NCI-H2029 treated with DMSO at 0.1 percent for 48 hours (cell line): Measurements from ENCODE around the gene TMEM18.

Source experiments
- DNase-seq: peaks from one replicate; lab custom pipeline; 2025; lab: John Stamatoyannopoulos, UW

The TMEM18 gene

DNA sequence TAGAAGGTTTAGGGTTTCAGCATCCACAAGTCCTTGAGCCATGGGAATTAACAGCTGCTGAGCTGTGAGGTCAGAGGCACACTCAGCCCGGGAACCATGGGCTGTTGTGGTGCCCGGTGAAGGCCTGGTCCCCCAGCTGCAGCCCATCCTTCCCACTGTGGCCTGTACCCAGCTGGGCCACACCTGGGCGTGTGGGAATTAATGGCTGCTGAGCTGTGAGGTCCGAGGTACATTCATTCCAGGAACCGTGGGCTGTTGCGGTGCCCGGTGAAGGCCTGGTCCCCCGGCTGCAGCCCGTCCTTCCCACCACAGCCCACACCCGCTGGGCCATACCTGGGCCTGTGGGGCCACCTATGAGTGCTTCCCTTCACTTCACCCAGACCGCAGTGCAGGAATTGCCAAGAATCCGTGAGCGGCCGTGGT lies 25.2 kb downstream of the TMEM18 start:
- DNase-seq, result no peak

DNA sequence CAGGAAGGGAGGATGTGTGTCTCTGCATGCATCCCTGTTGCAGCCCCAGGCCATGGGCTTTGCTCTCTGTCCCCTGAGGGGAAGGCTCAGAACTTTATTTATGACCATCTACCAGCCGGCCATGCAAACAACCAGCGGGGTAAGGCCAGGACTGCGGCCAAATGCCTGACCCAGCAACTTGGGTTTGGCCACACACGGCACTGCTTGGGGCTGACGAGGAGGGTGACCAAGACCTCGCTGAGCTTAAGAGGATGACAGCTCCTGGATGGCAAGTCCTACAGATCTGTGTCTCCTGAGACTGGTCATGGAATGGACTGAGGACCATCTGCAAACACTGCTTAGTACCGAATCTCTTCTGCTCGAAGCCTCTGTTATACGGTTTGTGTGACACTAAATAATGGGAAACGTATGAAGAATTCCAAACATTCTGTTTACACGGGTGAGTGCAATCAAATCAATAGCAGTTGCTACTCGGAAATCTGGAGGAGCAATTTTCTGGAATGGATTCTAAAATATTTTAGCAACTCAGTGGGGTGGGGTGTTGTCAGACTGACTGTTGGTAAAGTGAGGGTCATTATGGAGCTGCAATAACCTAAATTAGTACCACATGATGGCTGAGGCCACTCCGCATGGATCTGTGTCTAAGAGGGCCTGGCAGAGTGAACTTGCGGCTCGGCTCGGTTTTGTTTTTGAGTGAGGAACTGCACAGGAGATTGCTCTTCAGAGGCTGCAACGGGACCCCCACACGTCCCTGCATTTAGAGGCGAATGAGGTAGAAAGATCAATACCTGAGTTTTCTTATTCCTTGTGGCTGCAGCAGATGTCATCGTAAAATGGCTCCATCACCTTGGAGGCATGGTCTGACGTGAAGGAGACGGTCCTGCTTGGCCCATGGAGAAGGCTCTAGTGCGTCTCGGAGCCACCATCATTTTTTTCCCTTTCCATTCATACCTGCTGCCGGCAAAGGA lies 26.6 kb downstream of the TMEM18 start:
- DNase-seq, result no peak

DNA sequence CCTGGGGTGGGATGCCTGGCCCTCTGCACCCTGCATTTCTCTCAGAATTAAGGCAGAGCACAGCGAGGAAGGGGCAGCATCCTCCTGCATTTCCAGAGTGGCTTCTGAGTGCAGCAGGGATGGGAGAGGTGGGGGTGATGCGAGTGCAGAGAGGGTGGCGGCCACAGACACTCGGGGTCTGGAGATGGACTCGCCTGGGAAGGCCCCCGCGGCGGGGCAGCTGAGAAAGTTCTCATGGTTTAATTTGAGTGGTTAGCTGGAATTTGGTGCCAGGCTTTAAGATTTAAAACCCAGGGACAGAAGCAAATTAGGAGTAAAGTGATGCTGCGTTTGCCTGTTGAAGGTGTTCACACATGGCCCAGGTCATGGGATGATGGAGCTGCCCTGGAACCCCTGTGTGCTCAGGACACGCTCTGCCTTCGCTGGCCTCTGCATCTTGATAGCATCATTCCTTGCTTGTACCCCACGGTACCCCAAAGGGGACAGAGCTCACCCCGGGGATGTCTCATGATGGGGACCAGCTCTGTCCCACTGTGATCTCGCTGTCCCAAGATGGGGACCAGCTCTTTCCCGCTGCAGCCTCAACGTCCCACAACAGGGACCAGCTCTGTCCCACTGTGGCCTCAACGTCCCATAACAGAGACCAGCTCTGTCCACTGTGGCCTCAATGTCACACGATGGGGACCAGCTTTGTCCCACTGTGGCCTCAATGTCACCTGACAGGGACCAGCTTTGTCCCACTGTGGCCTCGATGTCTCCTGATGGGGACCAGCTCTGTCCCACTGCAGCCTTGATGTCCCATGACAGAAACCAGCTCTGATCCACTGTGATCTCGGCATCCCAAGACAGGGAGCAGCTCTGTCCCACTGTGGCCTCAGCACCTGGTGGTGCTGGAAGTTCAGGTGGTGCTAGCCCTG lies 27.5 kb downstream of the TMEM18 start:
- no peak for DNase-seq

GRCh38 chr2:648476-649424 lies 28.5 kb downstream of the TMEM18 start:
- DNase-seq, result no peak

DNA sequence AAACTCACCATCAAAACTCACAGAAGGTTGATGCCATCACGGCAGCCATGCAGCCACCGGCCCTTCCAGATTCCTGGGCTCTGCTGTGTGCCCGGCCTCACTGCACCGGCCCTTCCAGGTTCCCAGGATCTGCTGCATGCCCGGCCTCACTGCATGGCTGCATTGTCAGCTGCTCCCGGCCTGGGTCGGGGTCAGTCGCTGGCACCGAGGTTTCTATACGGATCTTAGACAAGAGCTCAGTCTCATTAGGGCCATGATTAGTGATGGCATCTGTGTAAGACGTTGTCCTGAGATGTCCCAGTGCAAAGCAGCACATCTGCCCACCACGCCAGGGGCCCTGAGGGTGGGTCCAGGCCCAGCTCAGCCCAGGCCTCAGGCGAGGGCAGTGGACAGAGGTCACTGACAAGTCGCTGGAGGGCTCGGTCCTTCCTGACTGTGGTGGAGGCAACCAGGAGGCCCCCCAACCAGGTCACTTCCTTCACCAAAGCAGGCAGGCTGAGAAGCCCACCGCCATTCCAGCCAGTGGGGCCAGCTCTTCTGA lies 29.4 kb downstream of the TMEM18 start:
- no peak for DNase-seq

DNA sequence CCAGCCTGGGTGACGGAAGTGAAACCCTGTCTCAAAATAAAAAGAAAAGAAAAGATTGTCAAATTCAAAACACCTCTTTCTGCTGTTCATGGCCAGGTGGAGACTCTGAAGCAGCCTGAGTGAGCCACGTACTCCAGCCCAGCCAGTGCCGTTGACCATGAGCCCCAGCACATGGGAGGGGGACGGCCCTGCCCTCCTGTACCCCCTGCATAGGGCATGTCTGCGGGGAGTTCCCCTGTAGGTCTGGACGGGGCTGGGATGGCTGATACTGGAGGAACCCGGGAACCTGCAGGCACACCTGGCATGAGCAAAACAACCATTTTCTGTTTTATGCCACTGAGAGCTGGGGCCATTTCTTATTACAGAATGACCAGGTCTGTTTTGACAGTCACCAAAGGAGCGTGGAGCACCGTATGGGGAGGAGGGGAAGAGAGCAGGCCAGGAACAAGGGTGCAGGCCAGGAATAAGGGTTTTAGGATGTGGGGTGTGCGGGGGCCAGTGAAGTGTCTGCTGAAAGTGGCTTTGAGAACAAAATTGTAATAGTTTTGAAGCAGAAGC lies 30.1 kb downstream of the TMEM18 start:
- no peak for DNase-seq

DNA sequence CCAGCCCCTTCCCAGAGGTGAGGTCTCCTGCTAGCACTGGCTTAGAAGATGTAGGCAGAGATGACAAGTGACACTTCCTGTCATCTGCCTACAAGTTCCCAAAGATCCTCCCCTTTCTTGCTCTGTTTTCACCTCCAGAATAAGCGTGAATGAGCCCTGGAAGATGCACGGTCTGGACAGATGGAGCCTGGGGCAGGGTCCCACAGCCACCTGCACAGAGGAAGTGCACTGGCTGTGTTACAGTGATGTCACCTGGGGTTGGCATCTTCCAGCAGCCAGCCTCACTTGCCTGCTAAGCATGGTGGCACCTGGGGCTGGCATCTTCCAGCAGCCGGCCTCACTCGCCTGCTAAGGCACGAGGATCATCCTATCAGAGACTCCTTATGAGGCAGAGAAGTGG lies 32.3 kb downstream of the TMEM18 start:
- no peak for DNase-seq

GRCh38 chr2:643761-644160 lies 33.4 kb downstream of the TMEM18 start:
- no peak for DNase-seq

- DNase-seq, result no peak
Observed at GRCh38 chr2:643334-643733, 33.9 kb downstream of the TMEM18 start.

- DNase-seq, result no peak
Observed at GRCh38 chr2:641872-642815, 35.1 kb downstream of the TMEM18 start.

DNA sequence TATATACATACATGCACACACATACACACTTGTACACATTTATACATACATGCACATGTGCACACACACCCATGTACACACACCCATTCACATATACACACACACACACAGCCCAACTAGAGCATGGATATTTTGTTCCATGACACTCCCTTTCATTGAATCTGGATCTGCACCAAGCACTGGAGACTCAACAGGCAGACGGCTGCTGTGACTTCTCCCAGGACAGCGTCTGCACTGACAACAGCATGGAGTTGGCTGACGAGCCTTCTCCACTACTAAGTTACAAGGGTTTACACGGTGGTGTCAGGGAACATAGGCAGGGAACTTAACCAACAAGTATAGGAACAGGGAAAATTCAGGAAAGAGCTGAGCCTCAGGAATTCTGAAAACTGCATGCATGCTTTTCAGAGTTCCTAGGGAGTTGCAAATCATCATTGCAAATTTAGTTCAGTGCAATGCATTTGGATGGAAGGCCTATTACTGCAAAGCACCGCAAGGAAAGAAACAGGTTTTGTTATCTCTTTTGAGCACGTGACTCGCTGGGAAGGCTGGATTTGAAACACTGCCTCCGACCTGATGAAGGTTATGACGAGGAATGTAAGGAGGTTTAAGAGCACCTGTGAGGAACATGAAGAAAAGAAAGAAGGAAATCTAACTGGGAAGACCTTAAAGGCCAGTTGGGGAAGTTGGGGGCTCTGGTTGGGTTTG lies 35.9 kb downstream of the TMEM18 start:
- DNase-seq, result no peak

DNA sequence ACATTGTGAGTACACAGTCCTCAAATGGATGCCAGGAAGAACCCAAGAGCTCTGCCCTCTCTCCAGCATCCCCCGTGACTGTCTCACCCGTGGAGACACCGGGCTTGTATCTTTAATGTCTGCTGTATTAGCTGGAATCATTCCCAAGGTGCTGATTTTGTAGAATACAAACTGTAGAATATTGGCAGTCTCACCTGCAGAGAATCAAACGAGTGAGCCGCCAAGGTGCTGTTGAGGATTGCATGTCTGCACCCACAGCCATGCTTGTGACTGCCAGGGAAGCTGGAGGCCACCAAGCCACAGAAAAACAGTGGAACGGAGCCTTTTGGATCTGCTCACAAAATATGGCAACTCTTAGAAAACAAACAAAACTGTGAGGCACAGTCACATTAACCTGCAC lies 37.5 kb downstream of the TMEM18 start:
- DNase-seq, result no peak

DNA sequence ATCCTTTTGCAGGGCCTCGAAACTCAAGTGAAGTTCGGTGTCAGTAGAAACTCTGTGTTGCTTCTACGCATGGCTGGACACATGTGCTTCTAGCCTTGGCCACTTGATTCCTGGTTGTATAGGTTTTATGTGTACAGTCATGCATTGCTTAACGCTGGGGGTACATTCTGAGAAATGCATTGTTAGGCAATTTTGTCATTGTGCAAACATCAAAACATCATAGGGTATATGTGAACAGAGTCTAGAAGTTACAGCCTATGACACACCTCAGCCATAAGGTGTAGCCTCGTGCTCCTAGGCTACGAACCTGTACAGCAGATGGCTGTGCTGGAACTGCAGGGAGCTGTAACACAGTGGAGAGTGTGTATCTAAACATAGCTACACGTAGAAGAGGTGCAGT lies 39.4 kb downstream of the TMEM18 start:
- no peak for DNase-seq

GRCh38 chr2:637406-637776 lies 39.8 kb downstream of the TMEM18 start:
- no peak for DNase-seq

DNA sequence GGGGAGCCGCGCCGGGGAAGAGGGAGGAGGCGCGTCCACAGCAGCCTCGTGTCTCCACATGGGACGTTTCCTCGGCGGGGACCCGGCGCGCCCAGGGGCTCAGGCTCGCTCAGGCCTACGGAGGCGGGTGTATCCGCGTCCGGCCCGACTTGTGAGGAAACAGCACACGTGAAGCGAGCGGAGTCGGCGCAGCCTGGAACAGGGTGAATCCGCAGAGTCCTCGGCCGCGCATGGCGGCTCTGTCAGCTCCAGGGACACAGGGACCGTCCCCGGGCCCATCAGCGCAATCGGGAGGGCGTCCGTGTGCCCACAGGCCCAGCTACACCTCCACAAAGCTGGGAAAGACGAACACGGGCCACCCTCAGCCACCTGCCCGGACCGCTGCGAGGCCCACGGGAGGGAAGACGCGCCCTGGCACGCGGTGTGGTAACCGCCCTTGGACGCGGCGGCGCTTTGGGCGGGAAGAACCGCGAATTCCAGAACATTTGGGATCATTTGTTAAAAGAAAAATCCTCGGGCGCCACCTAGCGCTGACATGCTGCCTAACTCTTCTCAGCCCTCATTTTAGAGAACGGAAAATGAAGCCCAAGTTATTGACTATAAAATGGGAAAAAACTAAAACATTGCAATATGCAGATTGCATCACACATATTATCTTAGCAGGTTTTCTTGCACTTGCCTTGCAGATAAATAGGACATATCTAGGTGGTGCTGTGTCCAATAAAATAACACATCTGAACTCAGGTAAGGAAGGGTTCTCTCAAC lies 40.4 kb downstream of the TMEM18 start:
- DNase-seq, result peak; percentile 4

- no peak for DNase-seq
Observed at GRCh38 chr2:635687-636621, 41.3 kb downstream of the TMEM18 start.

GRCh38 chr2:634636-635388 lies 42.4 kb downstream of the TMEM18 start:
- DNase-seq, result no peak
